Activated T-helper 1 cell treated with anti-CD3 and anti-CD28 coated beads, Interleukin-12 subunit alpha, Interleukin-12 subunit beta, Interleukin-2, Interleukin-4 antibody, amounts not matched to agents 30 ng/mL and 10 ng/mL and 1 ng/mL, durations not matched to agents 14 hours and 24 hours and 36 hours (primary cell): ENCODE measurements around the gene WDR46. TPM values are rescaled to one million over a fixed set of nuclear protein-coding genes. Genes with fewer than 3 reads are reported as not detected.
"Not testable (repeated sequence)": the region's sequence is repeated elsewhere in the genome, so short reads cannot be mapped to it uniquely, and the experiment has no call there.

Experiments
- DNase-seq: peaks from one replicate; pipeline ENCODE4 v3.0.0; 2021; ENCODE audit warnings: low spot score
- H3K27ac Mint-ChIP-seq: one replicate; pipeline ENCODE4 v1.8.0; 2021; ENCODE audit warnings: mild to moderate bottlenecking, mixed read lengths
- H3K27me3 Mint-ChIP-seq: one replicate; pipeline ENCODE4 v1.8.0; 2022; ENCODE audit warnings: mild to moderate bottlenecking, moderate library complexity, mixed read lengths; ENCODE audit not compliant: insufficient read depth
- H3K36me3 Mint-ChIP-seq: one replicate; pipeline ENCODE4 v1.8.0; 2021; ENCODE audit warnings: low read depth, mixed read lengths
- H3K4me1 Mint-ChIP-seq: one replicate; pipeline ENCODE4 v1.8.0; 2021; ENCODE audit warnings: low read depth, mixed read lengths
- H3K4me3 Mint-ChIP-seq: one replicate; pipeline ENCODE4 v1.8.0; 2021; ENCODE audit warnings: mild to moderate bottlenecking, moderate library complexity, mixed read lengths
- H3K9me3 Mint-ChIP-seq: one replicate; pipeline ENCODE4 v1.8.0; 2021; ENCODE audit warnings: mixed read lengths
- intact Hi-C: fragments of 100-400 bp; cut with micrococcal nuclease; formaldehyde crosslinking; loops from one replicate; pipeline ENCODE4 v1.15.1; 2024
- total RNA-seq: library from RNA; stranded (reverse); gene quantifications from 2 replicates; pipeline ENCODE4 v1.2.3, GENCODE V29; 2022

The WDR46 gene
- total RNA-seq, 1 donor from 2014 or later: 123 TPM

- Mint-ChIP-seq H3K4me1 (peaks cover 49% of the 10 kb centered on the region), H3K27ac (peak overlapping the region; percentile 99), H3K9me3 (no peaks in the 10 kb centered on the region), H3K27me3 (no peaks in the 10 kb centered on the region), H3K36me3 (peaks cover 64% of the 10 kb centered on the region), H3K4me3 (peak overlapping the region; percentile 97)
- DNase-seq: no peak
- intact Hi-C loops: loop anchor here (1.0 to 10.0 kb wide), 12 partner anchors 18 to 1296 kb away; partner anchors contain the start of genes BRD2, DXO, KIFC1 and LEMD2
These were observed 17.9 kb downstream of the WDR46 start for GRCh38 chr6:33271117-33271467.

DNA sequence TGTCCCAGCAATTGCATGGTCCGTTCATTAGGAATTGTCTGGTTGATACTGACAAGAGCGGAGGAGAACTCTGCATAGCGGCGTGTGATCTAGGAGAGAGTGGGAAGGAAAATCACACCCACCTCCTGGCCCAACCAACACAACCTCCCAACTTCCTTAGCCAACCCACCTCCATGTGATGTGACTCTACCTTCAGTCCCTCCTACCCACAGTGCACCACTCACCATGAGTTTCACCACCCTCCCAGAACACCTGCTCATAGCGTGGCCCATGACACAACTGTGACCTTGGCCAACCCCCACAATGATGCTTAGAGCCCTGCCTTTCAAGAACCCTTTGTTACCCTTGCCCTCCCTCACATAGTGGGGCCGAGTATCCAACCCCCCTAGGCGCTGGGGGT lies 25.0 kb downstream of the WDR46 start:
- Mint-ChIP-seq H3K4me1 (peaks cover 8% of the 10 kb centered on the region), H3K27ac (no peak overlapping the region), H3K9me3 (no peaks in the 10 kb centered on the region), H3K4me3 (no peak overlapping the region), H3K27me3 (no peaks in the 10 kb centered on the region), H3K36me3 (peaks cover 49% of the 10 kb centered on the region)
- intact Hi-C loops: no loop called here
- DNase-seq: no peak

- H3K9me3 Mint-ChIP-seq, intact Hi-C loops, H3K4me1 Mint-ChIP-seq, H3K27ac Mint-ChIP-seq, H3K27me3 Mint-ChIP-seq, DNase-seq, H3K4me3 Mint-ChIP-seq: not testable (repeated sequence)
- H3K36me3 Mint-ChIP-seq: peaks cover 40% of the 10 kb centered on the region
These were observed 26.5 kb downstream of the WDR46 start for GRCh38 chr6:33262490-33262889.

GRCh38 chr6:33259032-33259431 lies 30.0 kb downstream of the WDR46 start:
- H3K9me3 Mint-ChIP-seq: no peaks in the 10 kb centered on the region
- H3K4me1 Mint-ChIP-seq: peaks cover 8% of the 10 kb centered on the region
- H3K27me3 Mint-ChIP-seq: no peaks in the 10 kb centered on the region
- no peak overlapping the region for H3K27ac Mint-ChIP-seq
- H3K36me3 Mint-ChIP-seq: peaks cover 22% of the 10 kb centered on the region
- intact Hi-C loops: no loop called here
- DNase-seq: no peak
- no peak overlapping the region for H3K4me3 Mint-ChIP-seq

GRCh38 chr6:33254591-33254990 lies 34.4 kb downstream of the WDR46 start:
- intact Hi-C loops: no loop called here
- peaks cover 29% of the 10 kb centered on the region for H3K4me1 Mint-ChIP-seq
- no peak for DNase-seq
- no peaks in the 10 kb centered on the region for H3K27me3 Mint-ChIP-seq
- no peak overlapping the region for H3K27ac Mint-ChIP-seq
- no peaks in the 10 kb centered on the region for H3K9me3 Mint-ChIP-seq
- H3K4me3 Mint-ChIP-seq: no peak overlapping the region
- H3K36me3 Mint-ChIP-seq: peaks cover 24% of the 10 kb centered on the region

- no peak for DNase-seq
- H3K27ac Mint-ChIP-seq: no peak overlapping the region
- no peaks in the 10 kb centered on the region for H3K9me3 Mint-ChIP-seq
- H3K27me3 Mint-ChIP-seq: no peaks in the 10 kb centered on the region
- intact Hi-C loops: no loop called here
- H3K4me3 Mint-ChIP-seq: no peak overlapping the region
- peaks cover 44% of the 10 kb centered on the region for H3K4me1 Mint-ChIP-seq
- peaks cover 23% of the 10 kb centered on the region for H3K36me3 Mint-ChIP-seq
These were observed 36.3 kb downstream of the WDR46 start for GRCh38 chr6:33252759-33253158.

DNA sequence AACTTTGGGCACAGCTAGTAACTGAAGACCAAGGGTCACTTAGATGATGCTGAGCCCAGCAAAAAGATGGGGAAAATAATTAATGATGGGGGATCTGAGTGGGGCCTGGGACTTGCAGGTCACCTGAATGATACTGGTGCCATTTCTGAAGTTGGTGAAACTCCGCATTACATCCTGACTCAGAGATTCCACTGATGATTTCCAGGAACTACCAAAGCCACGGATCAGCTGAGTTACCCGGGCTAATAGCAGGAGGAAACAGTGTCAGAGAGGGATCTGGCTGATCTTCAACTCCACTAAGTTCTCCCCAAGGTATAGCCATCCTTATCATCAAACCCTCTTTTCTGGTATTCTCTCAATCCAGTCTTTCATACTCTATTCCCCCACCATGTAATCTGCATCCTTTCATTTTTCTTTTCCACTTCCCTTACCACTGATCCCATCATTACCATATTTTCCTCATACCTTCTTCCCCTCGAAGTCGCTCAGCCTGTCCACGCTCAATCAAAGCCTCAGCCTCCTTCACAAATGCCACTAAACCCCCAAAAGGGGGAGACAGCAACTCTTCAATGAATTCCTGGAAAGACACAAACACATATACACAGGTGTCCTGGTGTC lies 37.5 kb downstream of the WDR46 start:
- Mint-ChIP-seq H3K4me3 (peak overlapping the region; percentile 41), H3K9me3 (no peaks in the 10 kb centered on the region), H3K36me3 (peaks cover 21% of the 10 kb centered on the region), H3K27me3 (no peaks in the 10 kb centered on the region), H3K4me1 (peaks cover 44% of the 10 kb centered on the region), H3K27ac (peak overlapping the region; percentile 46)
- intact Hi-C loops: no loop called here
- DNase-seq: no peak

DNA sequence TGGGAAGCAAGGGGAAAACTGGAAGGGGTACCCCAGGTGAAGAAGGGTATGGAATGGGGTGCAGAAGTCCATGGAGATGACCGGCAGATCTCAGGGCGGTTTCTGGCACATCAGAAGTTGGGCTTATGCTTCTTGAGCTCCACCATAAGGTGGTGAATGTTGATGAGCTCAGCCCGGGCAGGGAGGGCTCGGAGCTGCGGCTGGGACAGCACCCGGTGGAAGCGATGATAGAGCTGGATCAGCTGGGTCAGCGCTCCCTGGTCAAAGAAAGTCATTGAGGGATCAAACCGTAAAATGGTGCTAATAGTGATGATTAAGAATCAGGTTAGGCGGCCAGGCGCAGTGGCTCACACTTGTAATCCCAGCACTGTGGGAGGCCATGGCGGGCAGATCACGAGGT lies 38.3 kb downstream of the WDR46 start:
- Mint-ChIP-seq H3K27me3 (peaks cover 4% of the 10 kb centered on the region), H3K4me1 (peaks cover 44% of the 10 kb centered on the region), H3K36me3 (peaks cover 20% of the 10 kb centered on the region), H3K9me3 (no peaks in the 10 kb centered on the region), H3K4me3 (peak overlapping the region; percentile 91), H3K27ac (peak overlapping the region; percentile 84)
- DNase-seq: no peak
- intact Hi-C loops: no loop called here

GRCh38 chr6:33249732-33250630 lies 39.1 kb downstream of the WDR46 start:
- H3K4me3 Mint-ChIP-seq: peak overlapping the region; percentile 91
- DNase-seq: no peak
- peaks cover 4% of the 10 kb centered on the region for H3K27me3 Mint-ChIP-seq
- H3K4me1 Mint-ChIP-seq: peaks cover 44% of the 10 kb centered on the region
- peak overlapping the region; percentile 84 for H3K27ac Mint-ChIP-seq
- intact Hi-C loops: loop anchor here (1.0 to 2.0 kb wide), 15 partner anchors 21 to 1120 kb away; partner anchors contain the start of genes B3GALT4, FKBPL, HLA-DPB1 and KIFC1
- H3K9me3 Mint-ChIP-seq: no peaks in the 10 kb centered on the region
- peaks cover 20% of the 10 kb centered on the region for H3K36me3 Mint-ChIP-seq

GRCh38 chr6:33248932-33249731 lies 39.9 kb downstream of the WDR46 start:
- H3K4me3 Mint-ChIP-seq: peak overlapping the region; percentile 91
- peak overlapping the region; percentile 84 for H3K27ac Mint-ChIP-seq
- peaks cover 20% of the 10 kb centered on the region for H3K36me3 Mint-ChIP-seq
- H3K4me1 Mint-ChIP-seq: peaks cover 44% of the 10 kb centered on the region
- no peaks in the 10 kb centered on the region for H3K9me3 Mint-ChIP-seq
- DNase-seq: peak; percentile 95
- intact Hi-C loops: loop anchor here (1.0 to 2.0 kb wide), 19 partner anchors 22 to 1119 kb away; partner anchors contain the start of genes B3GALT4, FKBPL, HLA-DPB1 and KIFC1
- peaks cover 4% of the 10 kb centered on the region for H3K27me3 Mint-ChIP-seq

GRCh38 chr6:33248643-33248931 lies 40.5 kb downstream of the WDR46 start:
- Mint-ChIP-seq H3K36me3 (peaks cover 20% of the 10 kb centered on the region), H3K9me3 (no peaks in the 10 kb centered on the region), H3K4me1 (peaks cover 44% of the 10 kb centered on the region), H3K27me3 (peaks cover 5% of the 10 kb centered on the region), H3K27ac (peak overlapping the region; percentile 84), H3K4me3 (peak overlapping the region; percentile 91)
- intact Hi-C loops: loop anchor here (1.0 to 2.0 kb wide), 7 partner anchors 64 to 354 kb away; no protein-coding TSS in a partner anchor
- no peak for DNase-seq

- H3K36me3 Mint-ChIP-seq: peaks cover 20% of the 10 kb centered on the region
- peak overlapping the region; percentile 91 for H3K4me3 Mint-ChIP-seq
- H3K27ac Mint-ChIP-seq: peak overlapping the region; percentile 84
- peaks cover 44% of the 10 kb centered on the region for H3K4me1 Mint-ChIP-seq
- H3K9me3 Mint-ChIP-seq: no peaks in the 10 kb centered on the region
- DNase-seq: peak; percentile 84
- H3K27me3 Mint-ChIP-seq: peaks cover 5% of the 10 kb centered on the region
- intact Hi-C loops: loop anchor here (1.0 to 2.0 kb wide), 7 partner anchors 65 to 353 kb away; no protein-coding TSS in a partner anchor
These were observed 40.9 kb downstream of the WDR46 start for GRCh38 chr6:33247977-33248642.
